ENCODE data around the gene PACSIN2. TPM values are rescaled to one million over a fixed set of nuclear protein-coding genes. Genes with fewer than 3 reads are reported as not detected.

Gene PACSIN2
- total RNA-seq, 4 donors from 2014 or later: 73.1 to 171 (median 107) TPM

DNA sequence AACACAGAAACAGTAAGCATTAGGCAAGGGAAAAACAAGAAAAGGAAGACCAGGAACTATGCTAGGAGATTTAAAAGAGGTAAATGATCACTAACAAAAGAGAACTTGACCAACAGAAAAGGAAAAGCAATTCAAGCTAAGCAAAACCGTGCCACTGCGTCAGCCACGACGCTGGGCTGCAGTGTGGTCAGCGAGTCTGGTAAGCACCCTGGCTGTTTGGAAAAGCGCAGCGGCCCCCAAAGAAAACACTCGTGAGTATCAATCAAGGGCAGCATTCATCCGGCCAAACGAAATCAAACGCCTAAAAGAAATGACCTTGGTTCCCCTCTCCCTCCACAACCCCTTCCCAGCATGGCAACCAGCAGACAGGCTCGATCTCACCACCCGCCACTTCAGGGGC is 28.8 kb downstream of the PACSIN2 start:
- WGBS, 2 donors (ENCODE audit: low coverage in 1 of 2): 51 to 70% methylated on average over 11 of the region's 13 CpGs
- Histone ChIP-seq H3K4me3 (no peak overlapping the region), H3K27ac (no peak overlapping the region), H3K27me3 (no peaks in the 10 kb centered on the region), H3K4me1 (peaks cover 0 to 69% (median 8%) of the 10 kb centered on the region in 3 donors), H3K36me3 (no peaks in the 10 kb centered on the region), H3K9me3 (no peaks in the 10 kb centered on the region)
- TF ChIP-seq EP300 (IDR thresholded peaks at IDR 0.05) (no peak), POLR2A (IDR thresholded peaks at IDR 0.05) (no peak), POLR2AphosphoS5 (IDR thresholded peaks at IDR 0.05) (no peak)
- TF ChIP-seq, protein P1, sequence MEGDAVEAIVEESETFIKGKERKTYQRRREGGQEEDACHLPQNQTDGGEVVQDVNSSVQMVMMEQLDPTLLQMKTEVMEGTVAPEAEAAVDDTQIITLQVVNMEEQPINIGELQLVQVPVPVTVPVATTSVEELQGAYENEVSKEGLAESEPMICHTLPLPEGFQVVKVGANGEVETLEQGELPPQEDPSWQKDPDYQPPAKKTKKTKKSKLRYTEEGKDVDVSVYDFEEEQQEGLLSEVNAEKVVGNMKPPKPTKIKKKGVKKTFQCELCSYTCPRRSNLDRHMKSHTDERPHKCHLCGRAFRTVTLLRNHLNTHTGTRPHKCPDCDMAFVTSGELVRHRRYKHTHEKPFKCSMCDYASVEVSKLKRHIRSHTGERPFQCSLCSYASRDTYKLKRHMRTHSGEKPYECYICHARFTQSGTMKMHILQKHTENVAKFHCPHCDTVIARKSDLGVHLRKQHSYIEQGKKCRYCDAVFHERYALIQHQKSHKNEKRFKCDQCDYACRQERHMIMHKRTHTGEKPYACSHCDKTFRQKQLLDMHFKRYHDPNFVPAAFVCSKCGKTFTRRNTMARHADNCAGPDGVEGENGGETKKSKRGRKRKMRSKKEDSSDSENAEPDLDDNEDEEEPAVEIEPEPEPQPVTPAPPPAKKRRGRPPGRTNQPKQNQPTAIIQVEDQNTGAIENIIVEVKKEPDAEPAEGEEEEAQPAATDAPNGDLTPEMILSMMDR (IDR thresholded peaks at IDR 0.05): no peak
- no peak for ATAC-seq

DNA sequence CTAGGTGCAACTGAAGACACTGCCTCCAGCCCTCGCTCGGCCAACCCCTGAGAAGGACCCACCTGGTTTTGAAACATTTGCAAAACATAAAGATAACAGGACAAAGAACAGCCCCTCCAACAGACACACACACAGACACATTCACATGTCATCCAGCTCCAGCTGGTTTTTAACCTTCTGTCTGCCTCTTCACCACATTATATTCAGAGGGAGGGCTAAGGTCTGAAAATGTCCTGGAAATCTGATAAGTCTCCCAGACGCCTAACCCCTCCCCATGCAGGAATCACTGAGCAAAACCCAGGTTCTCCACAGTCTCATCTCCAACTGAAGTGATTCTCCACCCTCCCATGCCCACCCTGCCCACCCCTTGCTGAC is 29.4 kb downstream of the PACSIN2 start:
- peaks cover 0 to 63% (median 4%) of the 10 kb centered on the region in 3 donors for H3K4me1 ChIP-seq
- no peaks in the 10 kb centered on the region for H3K27me3 ChIP-seq
- ATAC-seq: no peak
- WGBS, 2 donors (ENCODE audit: low coverage in 1 of 2): 40% methylated on average over 1 of the region's 3 CpGs; no CpG with 5 or more reads in 1 of the 2 donors
- H3K27ac ChIP-seq: no peak overlapping the region
- no peaks in the 10 kb centered on the region for H3K36me3 ChIP-seq
- H3K4me3 ChIP-seq: no peak overlapping the region
- TF ChIP-seq EP300 (IDR thresholded peaks at IDR 0.05): no peak
- no peak for TF ChIP-seq POLR2A (IDR thresholded peaks at IDR 0.05)
- TF ChIP-seq, protein P1 (IDR thresholded peaks at IDR 0.05): no peak
- TF ChIP-seq POLR2AphosphoS5 (IDR thresholded peaks at IDR 0.05): no peak
- H3K9me3 ChIP-seq: no peaks in the 10 kb centered on the region

DNA sequence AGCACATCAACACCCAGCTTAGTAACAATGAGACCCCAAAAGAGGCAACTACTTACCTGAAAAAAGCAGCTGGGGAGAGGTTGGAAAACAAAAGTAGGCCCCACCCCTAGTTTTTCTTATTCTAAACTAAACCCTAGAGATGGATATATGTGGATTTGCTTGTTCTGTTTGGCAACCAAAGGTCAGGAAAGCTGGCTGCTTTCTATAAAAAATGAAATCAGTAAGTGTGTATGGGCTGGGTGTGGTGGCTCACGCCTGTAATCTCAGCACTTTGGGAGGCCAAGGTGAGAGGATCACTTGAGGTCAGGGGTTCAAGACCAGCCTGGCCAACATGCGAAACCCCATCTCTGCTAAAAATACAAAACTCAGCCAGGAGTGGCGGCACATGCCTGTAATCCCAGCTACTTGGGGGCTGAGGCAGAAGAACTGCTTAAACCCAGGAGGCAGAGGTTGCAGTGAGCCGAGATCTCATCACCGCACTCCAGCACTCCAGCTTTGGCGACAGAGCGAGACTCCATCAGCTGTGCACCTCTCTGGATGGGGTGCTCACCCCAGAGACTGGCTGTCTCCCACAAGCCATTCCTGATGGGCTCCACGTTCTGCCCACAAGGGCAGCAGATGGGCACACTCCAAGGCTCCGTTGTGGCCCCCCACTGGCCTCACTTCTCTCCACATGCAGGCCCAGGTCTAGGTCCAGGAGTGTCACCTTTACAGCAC is 30.0 kb downstream of the PACSIN2 start:
- Histone ChIP-seq H3K36me3 (no peaks in the 10 kb centered on the region), H3K27ac (no peak overlapping the region), H3K9me3 (no peaks in the 10 kb centered on the region), H3K4me1 (peaks cover 0 to 60% (median 0%) of the 10 kb centered on the region in 3 donors), H3K4me3 (no peak overlapping the region), H3K27me3 (no peaks in the 10 kb centered on the region)
- 100% methylated on average over 1 of the region's 9 CpGs; no CpG with 5 or more reads in 1 of the 2 donors for WGBS, 2 donors (ENCODE audit: low coverage in 1 of 2)
- no peak for ATAC-seq
- no peak for TF ChIP-seq POLR2A (IDR thresholded peaks at IDR 0.05)
- no peak for TF ChIP-seq POLR2AphosphoS5 (IDR thresholded peaks at IDR 0.05)
- no peak for TF ChIP-seq EP300 (IDR thresholded peaks at IDR 0.05)
- TF ChIP-seq, protein P1 (IDR thresholded peaks at IDR 0.05): no peak

DNA sequence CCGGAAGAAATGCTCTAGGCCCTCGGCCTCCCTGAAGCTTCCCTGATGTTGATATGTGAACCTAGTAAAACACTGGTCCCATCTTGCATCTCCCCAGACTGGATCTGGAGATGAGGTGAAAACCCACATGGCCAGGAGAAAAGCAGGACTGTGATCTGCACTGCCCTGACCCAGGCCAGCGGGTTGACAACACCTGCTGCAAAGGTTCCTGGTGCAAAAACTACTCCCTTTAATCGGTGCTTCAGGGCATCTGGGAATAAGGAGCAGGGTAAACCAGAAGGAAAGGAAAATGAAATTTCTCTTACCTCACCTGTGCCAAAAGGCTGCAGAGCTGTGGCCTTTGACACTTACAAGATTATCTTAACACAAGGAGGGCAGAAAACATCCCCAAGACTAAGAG is 30.6 kb downstream of the PACSIN2 start:
- TF ChIP-seq, protein P1 (IDR thresholded peaks at IDR 0.05): no peak
- TF ChIP-seq POLR2AphosphoS5 (IDR thresholded peaks at IDR 0.05) (no peak), POLR2A (IDR thresholded peaks at IDR 0.05) (no peak), EP300 (IDR thresholded peaks at IDR 0.05) (no peak)
- no peak overlapping the region for H3K27ac ChIP-seq
- whole genome bisulfite sequencing, 2 donors (ENCODE audit: low coverage in 1 of 2): 86 to 92% methylated on average over 2 to 3 of the region's 4 CpGs
- H3K9me3 ChIP-seq: no peaks in the 10 kb centered on the region
- no peak overlapping the region for H3K4me3 ChIP-seq
- peaks cover 0 to 61% (median 0%) of the 10 kb centered on the region in 3 donors for H3K4me1 ChIP-seq
- no peaks in the 10 kb centered on the region for H3K27me3 ChIP-seq
- H3K36me3 ChIP-seq: no peaks in the 10 kb centered on the region
- no peak for ATAC-seq

DNA sequence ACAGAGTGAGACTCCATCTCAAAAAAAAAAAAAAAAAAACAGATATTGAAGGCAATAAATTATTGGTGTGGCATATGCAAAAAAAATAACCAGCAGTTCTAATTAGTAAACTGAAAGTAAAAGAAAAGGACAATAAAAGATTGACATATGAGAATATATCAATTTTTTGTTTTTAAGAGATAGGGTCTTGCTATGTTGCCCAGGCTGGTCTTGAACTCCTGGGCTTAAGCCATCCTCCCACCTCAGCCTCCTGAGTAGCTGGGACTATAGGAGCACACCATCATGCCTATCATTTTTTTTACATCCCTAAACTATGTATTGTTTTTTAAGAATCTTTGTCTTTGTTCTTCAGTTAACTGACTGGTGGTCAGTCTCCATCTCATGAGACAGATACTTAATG is 31.5 kb downstream of the PACSIN2 start:
- Histone ChIP-seq H3K4me3 (no peak overlapping the region), H3K27me3 (no peaks in the 10 kb centered on the region), H3K36me3 (no peaks in the 10 kb centered on the region), H3K4me1 (peaks cover 2 to 61% (median 4%) of the 10 kb centered on the region in 3 donors), H3K27ac (no peak overlapping the region), H3K9me3 (no peaks in the 10 kb centered on the region)
- ATAC-seq: no peak
- TF ChIP-seq, protein P1 (IDR thresholded peaks at IDR 0.05): no peak
- TF ChIP-seq POLR2A (IDR thresholded peaks at IDR 0.05) (no peak), EP300 (IDR thresholded peaks at IDR 0.05) (no peak), POLR2AphosphoS5 (IDR thresholded peaks at IDR 0.05) (no peak)

All from gastroesophageal sphincter (tissue), 4 donors.